NT2/D1 (cell line): ENCODE measurements around the gene BID.

Source experiments
- SUZ12 ChIP-seq: IDR thresholded peaks from 2 replicates; pipeline ENCODE4 v1.6.1; 2011; ENCODE audit not compliant: insufficient read length, insufficient read depth; ENCODE audit errors: extremely low read depth
- ZNF274 ChIP-seq: IDR thresholded peaks from 2 replicates; pipeline ENCODE4 v1.6.1; 2011; ENCODE audit warnings: mild to moderate bottlenecking, low read depth, low read length

DNA sequence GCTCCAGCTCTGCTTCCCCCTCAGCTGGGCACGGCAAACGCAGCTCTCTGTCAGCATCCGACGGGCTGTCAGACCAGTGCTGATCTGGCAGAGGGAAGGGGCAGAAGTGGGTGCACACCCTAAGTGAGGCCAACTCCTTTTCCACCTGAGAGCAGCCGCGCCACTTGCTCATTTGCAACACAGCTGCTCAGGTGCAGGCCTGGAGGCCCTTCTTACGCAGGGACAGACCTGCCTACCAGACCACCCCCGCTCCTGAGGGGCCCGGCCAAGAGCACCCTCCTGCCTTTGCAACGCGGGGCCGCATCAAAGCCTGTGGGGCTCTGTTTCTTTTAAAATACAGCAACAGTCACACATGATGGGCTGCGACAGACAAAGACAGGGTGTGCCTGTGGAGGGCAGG lies 47.8 kb upstream of the BID start:
- TF ChIP-seq ZNF274 = no peak
- TF ChIP-seq SUZ12 = no peak
